Transverse colon (tissue), 4 donors: Measurements from ENCODE around the gene FIGN. TPM values are rescaled to one million over a fixed set of nuclear protein-coding genes. Genes with fewer than 3 reads are reported as not detected.

Experiments
- DNase-seq: peaks from one replicate; pipeline ENCODE4 v3.0.0-alpha.2; 2019
- H3K27ac ChIP-seq, 4 donors: fragments of 200-600 bp; sonication (generic); 2 replicates each; pipeline ENCODE4 v1.5.1; 2016 to 2018; ENCODE audit warnings: inconsistent platforms in 4 of 4
- H3K27me3 ChIP-seq: fragments of 200-600 bp; sonication (generic); 2 replicates; pipeline ENCODE4 v1.5.1; 2017; ENCODE audit warnings: inconsistent platforms
- H3K36me3 ChIP-seq, 4 donors: fragments of 200-600 bp; sonication (generic); 2 replicates each; pipeline ENCODE4 v1.5.1; 2017 to 2019; ENCODE audit warnings: inconsistent platforms in 4 of 4
- H3K4me1 ChIP-seq, 4 donors: fragments of 200-600 bp; sonication (generic); 2 replicates each; pipeline ENCODE4 v1.5.1; 2017 to 2020; ENCODE audit warnings: inconsistent platforms in 4 of 4
- H3K4me3 ChIP-seq, 4 donors: fragments of 200-600 bp; sonication (generic); 1 replicate in 1 of 4; 2 replicates in 3 of 4; pipeline versions ENCODE4 v1.5.1 to v1.6.1; 2017 to 2019; ENCODE audit warnings: inconsistent platforms in 4 of 4
- H3K9me3 ChIP-seq, 2 donors: fragments of 200-600 bp; sonication (generic); 2 replicates each; pipeline ENCODE4 v1.5.1; 2017 to 2019; ENCODE audit warnings: inconsistent platforms in 2 of 2
- CTCF ChIP-seq, 5 experiments: fragments of 200-600 bp in 3 of 5; fragments of 450-650 bp in 2 of 5; sonication (generic) in 3 of 5; IDR thresholded peaks; 1 replicate in 2 of 5; 2 replicates in 3 of 5; pipeline ENCODE4 v1.5.1; 2016 to 2017; ENCODE audit warnings: antibody characterized with exemption in 5 of 5, inconsistent platforms in 3 of 5, mild to moderate bottlenecking in 2 of 5, moderate library complexity in 1 of 5
- EP300 ChIP-seq: sonication (generic); formaldehyde crosslinking; IDR thresholded peaks from one replicate; pipeline ENCODE4 v1.6.1; 2017; ENCODE audit warnings: antibody characterized with exemption, low read depth
- POLR2A ChIP-seq: fragments of 450-650 bp; IDR thresholded peaks from one replicate; pipeline ENCODE4 v1.6.1; 2016; ENCODE audit warnings: antibody characterized with exemption, mild to moderate bottlenecking, moderate library complexity
- POLR2AphosphoS5 ChIP-seq, 3 donors: sonication (generic); formaldehyde crosslinking; IDR thresholded peaks; one replicate each; pipeline ENCODE4 v1.6.1; 2016; ENCODE audit warnings: antibody characterized with exemption in 3 of 3
- WGBS, 2 donors: methylation state at CpG; one replicate each; pipeline ENCODE4 v1.1.5; 2018; ENCODE audit warnings: low coverage in 1 of 2; 5-methylcytosine and 5-hydroxymethylcytosine counted together
- in situ Hi-C, 4 donors: fragments of 200-750 bp; cut with MboI; loops; one replicate each; pipeline versions ENCODE4 v1.15.0 to v1.15.1; 2017; ENCODE audit warnings: low sequenced_read_pairs in 3 of 4, low pct_ligation_motif_present in 1 of 4, low pct_unique_long_range_greater_than_20kb in 1 of 4
- intact Hi-C: fragments of 100-400 bp; cut with DNase I; formaldehyde crosslinking; loops from one replicate; pipeline ENCODE4 v1.15.1; 2023; ENCODE audit warnings: low total_unique reads
- total RNA-seq, 4 donors: library from RNA; depleted of rRNA; stranded (reverse); fragments of >200 nt; gene quantifications; one replicate each; pipeline ENCODE4 v1.1.0, GENCODE V29; 2016

FIGN gene
- total RNA-seq, 4 donors from 2014 or later, result 0.75 to 1.3 (median 1.0) TPM

- no peak for TF ChIP-seq POLR2A
- TF ChIP-seq POLR2AphosphoS5 (IDR thresholded peaks at IDR 0.05), result no peak
- no peak for TF ChIP-seq CTCF (IDR thresholded peaks at IDR 0.05)
- TF ChIP-seq EP300, result no peak
- intact Hi-C loops (no loop called here), in situ Hi-C loops (no loop called here)
- Histone ChIP-seq H3K27ac (no peak overlapping the region), H3K4me1 (no peaks in the 10 kb centered on the region), H3K36me3 (no peaks in the 10 kb centered on the region), H3K27me3 (no peaks in the 10 kb centered on the region), H3K4me3 (no peak overlapping the region), H3K9me3 (no peaks in the 10 kb centered on the region)
- 63 to 80% methylated on average over 1 of the region's 1 CpG for WGBS, 2 donors
- no peak for DNase-seq
These were observed 20.1 kb downstream of the FIGN start for GRCh38 chr2:163715668-163716067.

- Histone ChIP-seq H3K27me3 (no peaks in the 10 kb centered on the region), H3K4me3 (no peak overlapping the region), H3K4me1 (no peaks in the 10 kb centered on the region), H3K27ac (no peak overlapping the region), H3K36me3 (no peaks in the 10 kb centered on the region), H3K9me3 (no peaks in the 10 kb centered on the region)
- DNase-seq, result no peak
- intact Hi-C loops, result no loop called here
- TF ChIP-seq EP300 (no peak), CTCF (IDR thresholded peaks at IDR 0.05) (no peak), POLR2AphosphoS5 (IDR thresholded peaks at IDR 0.05) (no peak), POLR2A (no peak)
- in situ Hi-C loops, result no loop called here
- WGBS, 2 donors, result 74 to 85% methylated on average over 4 to 8 of the region's 8 CpGs
These were observed 20.6 kb downstream of the FIGN start for GRCh38 chr2:163715199-163715598.

GRCh38 chr2:163713534-163714311 is 22.1 kb downstream of the FIGN start:
- intact Hi-C loops, result no loop called here
- in situ Hi-C loops, result no loop called here
- WGBS, 2 donors, result 61 to 81% methylated on average over 6 to 7 of the region's 7 CpGs

GRCh38 chr2:163711699-163712098 is 24.1 kb downstream of the FIGN start:
- H3K4me3 ChIP-seq, result no peak overlapping the region
- no peaks in the 10 kb centered on the region for H3K9me3 ChIP-seq
- no peak for TF ChIP-seq CTCF (IDR thresholded peaks at IDR 0.05)
- no peak for TF ChIP-seq POLR2A
- no peak for TF ChIP-seq EP300
- no peak for TF ChIP-seq POLR2AphosphoS5 (IDR thresholded peaks at IDR 0.05)
- no peaks in the 10 kb centered on the region for H3K27me3 ChIP-seq
- H3K36me3 ChIP-seq, result no peaks in the 10 kb centered on the region
- intact Hi-C loops (no loop called here), in situ Hi-C loops (no loop called here)
- no peak for DNase-seq
- no peak overlapping the region for H3K27ac ChIP-seq
- WGBS, 2 donors, result 62 to 68% methylated on average over 5 of the region's 5 CpGs
- no peaks in the 10 kb centered on the region for H3K4me1 ChIP-seq

More at GRCh38 chr2:163713534-163714311, 22.1 kb downstream of the FIGN start:
- no peak for TF ChIP-seq CTCF (IDR thresholded peaks at IDR 0.05)
- TF ChIP-seq POLR2AphosphoS5 (IDR thresholded peaks at IDR 0.05), result no peak
- TF ChIP-seq EP300, result no peak
- TF ChIP-seq POLR2A, result no peak
- Histone ChIP-seq H3K9me3 (no peaks in the 10 kb centered on the region), H3K36me3 (no peaks in the 10 kb centered on the region), H3K4me1 (no peaks in the 10 kb centered on the region), H3K27ac (no peak overlapping the region), H3K4me3 (no peak overlapping the region), H3K27me3 (no peaks in the 10 kb centered on the region)
- DNase-seq, result no peak
